HepG2 (cell line): ENCODE data around the gene NRL. TPM values are rescaled to one million over a fixed set of nuclear protein-coding genes. Genes with fewer than 3 reads are reported as not detected.

ENCODE experiments used
- ARNT2 ChIP-seq: sonication (generic); formaldehyde crosslinking; IDR thresholded peaks from 2 replicates; pipeline ENCODE4 v1.8.0; 2022; ENCODE audit warnings: mild to moderate bottlenecking, low read depth, missing genetic modification reagents, moderate library complexity
- ERF ChIP-seq: IDR thresholded peaks from 2 replicates; pipeline ENCODE4 v1.6.1; 2018; ENCODE audit warnings: missing biosample characterization, missing genetic modification reagents
- PHF8 ChIP-seq: sonication (generic); formaldehyde crosslinking; IDR thresholded peaks from 2 replicates; pipeline ENCODE4 v1.5.0; 2020; ENCODE audit warnings: missing genetic modification reagents
- PLRG1 ChIP-seq: fragments of 450-650 bp; conservative IDR thresholded peaks from 2 replicates; pipeline ENCODE4 v1.6.1; 2016
- PRMT3 ChIP-seq: sonication (generic); formaldehyde crosslinking; IDR thresholded peaks from 2 replicates; pipeline ENCODE4 v1.8.1; 2022; ENCODE audit warnings: low read depth, mild to moderate bottlenecking, moderate library complexity, missing genetic modification reagents, borderline replicate concordance
- RORA ChIP-seq: sonication (generic); formaldehyde crosslinking; IDR thresholded peaks from 2 replicates; pipeline ENCODE4 v1.5.0; 2020; ENCODE audit warnings: mild to moderate bottlenecking, missing genetic modification reagents, moderate library complexity
- SMARCE1 ChIP-seq: fragments of 450-650 bp; IDR thresholded peaks from 2 replicates; pipeline ENCODE4 v1.6.1; 2017; ENCODE audit warnings: borderline replicate concordance
- SPEN ChIP-seq: sonication (generic); formaldehyde crosslinking; IDR thresholded peaks from 2 replicates; pipeline ENCODE4 v1.5.1; 2020; ENCODE audit warnings: low read depth, mild to moderate bottlenecking, missing genetic modification reagents
- THAP11 ChIP-seq: IDR thresholded peaks from 2 replicates; pipeline ENCODE4 v1.6.1; 2016; ENCODE audit warnings: missing biosample characterization, missing genetic modification reagents
- TRAFD1 ChIP-seq: sonication (generic); formaldehyde crosslinking; IDR thresholded peaks from 2 replicates; pipeline ENCODE4 v1.5.1; 2020; ENCODE audit warnings: missing genetic modification reagents, mild to moderate bottlenecking, borderline replicate concordance
- YY1 ChIP-seq: IDR thresholded peaks from 2 replicates; pipeline ENCODE4 v1.6.1; 2011; ENCODE audit warnings: low read length, low read depth, moderate library complexity, mild to moderate bottlenecking; ENCODE audit not compliant: insufficient read depth, insufficient replicate concordance
- ZBED4 ChIP-seq: sonication (generic); formaldehyde crosslinking; IDR thresholded peaks from 2 replicates; pipeline ENCODE4 v1.4.0; 2020; ENCODE audit warnings: missing genetic modification reagents, borderline replicate concordance
- ZNF337 ChIP-seq: sonication (generic); formaldehyde crosslinking; IDR thresholded peaks from 2 replicates; pipeline ENCODE4 v1.5.1; 2020; ENCODE audit warnings: missing genetic modification reagents, low read depth, mild to moderate bottlenecking, borderline replicate concordance
- ZNF567 ChIP-seq: sonication (generic); formaldehyde crosslinking; IDR thresholded peaks from 2 replicates; pipeline ENCODE4 v1.8.1; 2023; ENCODE audit warnings: mild to moderate bottlenecking, missing genetic modification reagents, borderline replicate concordance
- ZNF619 ChIP-seq: sonication (generic); formaldehyde crosslinking; IDR thresholded peaks from 2 replicates; pipeline ENCODE4 v1.4.0; 2020; ENCODE audit warnings: mild to moderate bottlenecking, missing genetic modification reagents
- ZNF678 ChIP-seq: sonication (generic); formaldehyde crosslinking; IDR thresholded peaks from 2 replicates; pipeline ENCODE4 v1.4.0; 2020; ENCODE audit warnings: mild to moderate bottlenecking, missing genetic modification reagents
- ZNF713 ChIP-seq: sonication (generic); formaldehyde crosslinking; IDR thresholded peaks from 2 replicates; pipeline ENCODE4 v1.4.0; 2020; ENCODE audit warnings: mild to moderate bottlenecking, missing genetic modification reagents
- ZNF761 ChIP-seq: sonication (generic); formaldehyde crosslinking; conservative IDR thresholded peaks from 2 replicates; pipeline ENCODE4 v1.4.0; 2020; ENCODE audit warnings: mild to moderate bottlenecking, missing genetic modification reagents
- ZNF878 ChIP-seq: sonication (generic); formaldehyde crosslinking; IDR thresholded peaks from 2 replicates; pipeline ENCODE4 v1.8.1; 2023; ENCODE audit warnings: mild to moderate bottlenecking, missing genetic modification reagents, moderate library complexity
- ZSCAN9 ChIP-seq: IDR thresholded peaks from 2 replicates; pipeline ENCODE4 v1.6.1; 2016; ENCODE audit warnings: borderline replicate concordance
- polyA plus RNA-seq, 8 experiments: library from polyadenylated mRNA; depleted of rRNA in 3 of 8; stranded (reverse) in 7 of 8; unstranded in 1 of 8; fragments of >200 nt; fragmentation: Illumina TruSeq in 4 of 8; extraction: Trizol in 4 of 8; gene quantifications; 2 replicates each; pipeline versions ENCODE4 v1.2.1 to v1.2.3, GENCODE V29; 2011 to 2016; ENCODE audit warnings: low read depth in 4 of 8, missing spikeins in 1 of 8, mixed read lengths in 1 of 8; ENCODE audit not compliant: insufficient read depth in 1 of 8
- total RNA-seq, 5 experiments: library from RNA; depleted of rRNA; stranded (reverse); fragments of >200 nt; fragmentation: Illumina TruSeq; extraction: Trizol; gene quantifications; 2 replicates each; pipeline ENCODE4 v1.2.3, GENCODE V29; 2016; ENCODE audit warnings: low read depth in 1 of 5
- TF ChIP-seq, protein P1 (sequence below): sonication (generic); formaldehyde crosslinking; IDR thresholded peaks from 2 replicates; pipeline ENCODE4 v1.8.1; 2023; ENCODE audit warnings: mild to moderate bottlenecking, missing genetic modification reagents
- TF ChIP-seq, protein P2 (sequence below): sonication (generic); formaldehyde crosslinking; IDR thresholded peaks from 2 replicates; pipeline ENCODE4 v1.5.0; 2020; ENCODE audit warnings: missing genetic modification reagents
- TF ChIP-seq, protein P3 (sequence below): sonication (generic); formaldehyde crosslinking; IDR thresholded peaks from 2 replicates; pipeline ENCODE4 v1.8.0; 2023; ENCODE audit warnings: mild to moderate bottlenecking, missing genetic modification reagents

The NRL gene
- total and polyA plus RNA-seq, 2 of the 13 experiments (the other 11 are each of a cell fraction or from before 2014, with no cell fraction given): 2.5 to 4.7 TPM

DNA sequence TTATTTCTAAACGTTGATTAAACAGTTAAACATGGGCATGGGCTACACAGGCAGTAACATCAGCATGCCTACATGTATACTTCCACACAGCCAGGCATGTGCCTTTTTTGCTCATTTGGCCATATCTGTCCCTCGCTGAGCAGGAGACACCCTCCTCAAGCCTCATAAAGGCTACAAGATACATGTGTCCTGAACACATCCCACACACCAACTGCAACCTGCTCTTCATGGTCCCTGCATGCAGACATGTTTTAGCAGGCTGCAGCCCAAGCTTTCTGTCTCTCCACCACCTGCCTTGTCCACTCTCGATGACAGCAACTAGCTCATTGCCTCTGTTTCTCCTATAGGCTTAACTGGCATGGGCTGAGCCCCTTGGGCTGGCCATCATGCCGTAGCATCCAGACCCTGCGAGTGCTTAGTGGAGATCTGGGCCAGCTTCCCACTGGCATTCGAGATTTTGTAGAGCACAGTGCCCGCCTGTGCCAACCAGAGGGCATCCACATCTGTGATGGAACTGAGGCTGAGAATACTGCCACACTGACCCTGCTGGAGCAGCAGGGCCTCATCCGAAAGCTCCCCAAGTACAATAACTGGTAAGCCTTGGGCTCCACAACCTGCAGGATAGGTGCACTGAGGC, 18.1 kb downstream of the NRL start (continued):
- TF ChIP-seq ZNF878 (CRISPR knock-in tag) (no peak), RORA (no peak), THAP11 (CRISPR knock-in tag) (peak; percentile 55; the same call in 1 of the 2 replicates), SMARCE1 (no peak), PRMT3 (CRISPR knock-in tag) (no peak), ZBED4 (CRISPR knock-in tag) (no peak), TRAFD1 (CRISPR knock-in tag) (no peak), ZNF761 (CRISPR knock-in tag) (no peak), ZNF713 (CRISPR knock-in tag) (no peak), ZNF619 (CRISPR knock-in tag) (peak; percentile 74; the same call in 1 of the 2 replicates), ZSCAN9 (CRISPR knock-in tag) (no peak), ZNF678 (CRISPR knock-in tag) (no peak), ARNT2 (no peak), YY1 (no peak), ZNF567 (no peak), ZNF337 (CRISPR knock-in tag) (no peak), PLRG1 (no peak), PHF8 (CRISPR knock-in tag) (peak; percentile 37), SPEN (CRISPR knock-in tag) (peak; percentile 44; the same call in 1 of the 2 replicates), ERF (CRISPR knock-in tag) (peak; percentile 8; the same call in 1 of the 2 replicates)
- TF ChIP-seq, protein P1, sequence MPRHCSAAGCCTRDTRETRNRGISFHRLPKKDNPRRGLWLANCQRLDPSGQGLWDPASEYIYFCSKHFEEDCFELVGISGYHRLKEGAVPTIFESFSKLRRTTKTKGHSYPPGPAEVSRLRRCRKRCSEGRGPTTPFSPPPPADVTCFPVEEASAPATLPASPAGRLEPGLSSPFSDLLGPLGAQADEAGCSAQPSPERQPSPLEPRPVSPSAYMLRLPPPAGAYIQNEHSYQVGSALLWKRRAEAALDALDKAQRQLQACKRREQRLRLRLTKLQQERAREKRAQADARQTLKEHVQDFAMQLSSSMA (CRISPR knock-in tag): peak; percentile 67; the same call in 1 of the 2 replicates
- TF ChIP-seq, protein P2, sequence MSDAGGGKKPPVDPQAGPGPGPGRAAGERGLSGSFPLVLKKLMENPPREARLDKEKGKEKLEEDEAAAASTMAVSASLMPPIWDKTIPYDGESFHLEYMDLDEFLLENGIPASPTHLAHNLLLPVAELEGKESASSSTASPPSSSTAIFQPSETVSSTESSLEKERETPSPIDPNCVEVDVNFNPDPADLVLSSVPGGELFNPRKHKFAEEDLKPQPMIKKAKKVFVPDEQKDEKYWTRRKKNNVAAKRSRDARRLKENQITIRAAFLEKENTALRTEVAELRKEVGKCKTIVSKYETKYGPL (CRISPR knock-in tag): no peak
- TF ChIP-seq, protein P3, sequence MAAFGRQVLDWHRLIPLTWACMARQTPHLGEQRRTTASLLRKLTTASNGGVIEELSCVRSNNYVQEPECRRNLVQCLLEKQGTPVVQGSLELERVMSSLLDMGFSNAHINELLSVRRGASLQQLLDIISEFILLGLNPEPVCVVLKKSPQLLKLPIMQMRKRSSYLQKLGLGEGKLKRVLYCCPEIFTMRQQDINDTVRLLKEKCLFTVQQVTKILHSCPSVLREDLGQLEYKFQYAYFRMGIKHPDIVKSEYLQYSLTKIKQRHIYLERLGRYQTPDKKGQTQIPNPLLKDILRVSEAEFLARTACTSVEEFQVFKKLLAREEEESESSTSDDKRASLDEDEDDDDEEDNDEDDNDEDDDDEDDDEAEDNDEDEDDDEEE (CRISPR knock-in tag): no peak
